Neural progenitor cell (in vitro differentiated cells): Measurements from ENCODE around the gene GLS.

Experiments used
- CTCF ChIP-seq: fragments of 200-600 bp; sonication (generic); IDR thresholded peaks from 2 replicates; pipeline ENCODE4 v1.5.1; 2017; ENCODE audit warnings: antibody characterized with exemption, mild to moderate bottlenecking
- EZH2 ChIP-seq: fragments of 200-600 bp; sonication (generic); IDR thresholded peaks from 2 replicates; pipeline ENCODE4 v1.6.1; 2017; ENCODE audit warnings: antibody characterized with exemption, mild to moderate bottlenecking, moderate library complexity
- EZH2phosphoT487 ChIP-seq: fragments of 200-600 bp; sonication (generic); IDR thresholded peaks from 2 replicates; pipeline ENCODE4 v1.6.1; 2017; ENCODE audit warnings: antibody characterized with exemption

- TF ChIP-seq CTCF (no peak), EZH2phosphoT487 (no peak), EZH2 (no peak)
These were observed 100.1 kb downstream of the GLS start for GRCh38 chr2:190980630-190981209.
